Heart left ventricle (tissue), 16 donors: Measurements from ENCODE around the gene GUSB. TPM values are rescaled to one million over a fixed set of nuclear protein-coding genes. Genes with fewer than 3 reads are reported as not detected.
"Not testable (repeated sequence)": the region's sequence is repeated elsewhere in the genome, so short reads cannot be mapped to it uniquely, and the experiment has no call there.

Experiments
- ATAC-seq, 4 donors: fragments of 200-7000 bp; cut with Tn5 transposase; one replicate each; pipeline ENCODE4 v1.9.1; 2020 to 2022; ENCODE audit warnings: moderate library complexity in 4 of 4, mild to moderate bottlenecking in 3 of 4, moderate number of reproducible peaks in 1 of 4
- DNase-seq, 5 donors: peaks; one replicate each; pipeline ENCODE4 v3.0.0-alpha.2; 2020
- H3K27ac ChIP-seq, 12 donors: fragments of 200-600 bp; sonication (generic) in 4 of 12; one replicate each; pipeline versions ENCODE4 v1.5.0 to v1.8.0; 2016 to 2022; ENCODE audit warnings: mild to moderate bottlenecking in 2 of 12
- H3K27me3 ChIP-seq, 9 donors: fragments of 200-600 bp; sonication (generic) in 2 of 9; one replicate each; pipeline versions ENCODE4 v1.5.1 to v1.8.0; 2016 to 2022; ENCODE audit warnings: mild to moderate bottlenecking in 3 of 9
- H3K36me3 ChIP-seq, 9 donors: fragments of 200-600 bp; sonication (generic) in 2 of 9; one replicate each; pipeline versions ENCODE4 v1.5.0 to v1.8.0; 2018 to 2022; ENCODE audit warnings: mild to moderate bottlenecking in 2 of 9
- H3K4me1 ChIP-seq, 12 donors: fragments of 200-600 bp; sonication (generic) in 4 of 12; one replicate each; pipeline versions ENCODE4 v1.5.0 to v1.8.0; 2016 to 2022; ENCODE audit warnings: mild to moderate bottlenecking in 3 of 12
- H3K4me3 ChIP-seq, 12 donors: fragments of 200-600 bp; sonication (generic) in 4 of 12; one replicate each; pipeline versions ENCODE4 v1.5.0 to v1.8.0; 2017 to 2022; ENCODE audit warnings: mild to moderate bottlenecking in 9 of 12, moderate library complexity in 4 of 12
- H3K9me3 ChIP-seq, 12 donors: fragments of 200-600 bp; sonication (generic) in 4 of 12; one replicate each; pipeline versions ENCODE4 v1.5.0 to v1.8.0; 2016 to 2022; ENCODE audit warnings: mild to moderate bottlenecking in 1 of 12
- CTCF ChIP-seq, 12 donors: fragments of 200-600 bp; sonication (generic) in 4 of 12; IDR thresholded peaks; one replicate each; pipeline versions ENCODE4 v1.5.0 to v1.8.0; 2018 to 2022; ENCODE audit warnings: antibody characterized with exemption in 12 of 12, mild to moderate bottlenecking in 5 of 12
- POLR2A ChIP-seq, 2 donors: fragments of 450-650 bp; IDR thresholded peaks; one replicate each; pipeline ENCODE4 v1.6.1; 2017; ENCODE audit warnings: antibody characterized with exemption in 2 of 2, mild to moderate bottlenecking in 2 of 2, moderate library complexity in 2 of 2
- WGBS, 4 donors: extraction: QIAGEN DNeasy Blood & Tissue Kit in 2 of 4; methylation state at CpG; one replicate each; pipeline versions ENCODE4 v1.1.5 to v1.1.7; 2013 to 2018; 5-methylcytosine and 5-hydroxymethylcytosine counted together
- intact Hi-C, 10 donors: fragments of 100-400 bp; cut with DNase I; formaldehyde crosslinking; loops; one replicate each; pipeline versions ENCODE4 v1.11.1 to v1.14.2; 2022
- polyA plus RNA-seq, 2 donors: library from polyadenylated mRNA; stranded (reverse); fragments of 200-250 nt; gene quantifications; one replicate each; pipeline ENCODE4 v1.2.3, GENCODE V29; 2013
- total RNA-seq, 9 donors: library from RNA; depleted of rRNA in 2 of 9; stranded (reverse); fragments of >200 nt in 2 of 9; fragmentation: NEBNext Ultra II Directional in 3 of 9; extraction: Animal tissue kit (Norgen Biotek cat#: 25700) in 3 of 9; gene quantifications; one replicate each; pipeline versions ENCODE4 v1.1.0 to v1.2.4, GENCODE V29; 2016 to 2023
- donor health status: ischemic (EF 13 %, LVEDD 7.1; RV severe dilation, severe dysfunction).
- donor health status: healthy with polysubstance abuse.
- donor health status: DM: no; HTN: yes; CAD: no.
- donor health status: DM: no; HTN: no; CAD: no.
- donor health status: ischemic (EF 25% LVEDD 6.9; RV normal size, moderate dysfunction).
- donor health status: ischemic (EF 25% LVEDD 5.7; RV mildly dilated, moderate dysfunction).
- donor health status: healthy.
- donor health status: DM: yes; HTN: yes; CAD: no.
- donor health status: ischemic (EF 35%, LVEDD 5.7; RV mildly dilated, moderate dysfunction).
- donor health status: nonischemic (EF 11% LVEDD 7.7; RV severe dilation, severe dysfunction).
- donor health status: DM: yes; HTN: yes; CAD: no.
- donor health status: PGD.
- donor health status: ischemic (EF 29% LVEDD 5.4; RV normal size, mild dysfunction).
- donor health status: nonischemic (EF 23%, LVEDD 6.1; RV moderate dilation, normal function).

Gene GUSB
- total and polyA plus RNA-seq, 11 donors: 9.9 to 47.3 (median 14.9) TPM

- no peak overlapping the region for H3K27ac ChIP-seq
- TF ChIP-seq CTCF (IDR thresholded peaks at IDR 0.05) (no peak), POLR2A (IDR thresholded peaks at IDR 0.05) (no peak)
- H3K4me3 ChIP-seq: no peak overlapping the region
- H3K9me3 ChIP-seq: no peaks in the 10 kb centered on the region
- H3K4me1 ChIP-seq: peaks cover 0 to 3% (median 0%) of the 10 kb centered on the region in 12 donors
- no peak for ATAC-seq
- no peaks in the 10 kb centered on the region for H3K27me3 ChIP-seq
- intact Hi-C loops: loop anchor here in 1 of 10 donors (10.0 kb wide), 1 partner anchor 248 kb away; no protein-coding TSS in a partner anchor
- no peaks in the 10 kb centered on the region for H3K36me3 ChIP-seq
- DNase-seq: no peak
- WGBS, 4 donors: 89 to 98% (median 93%) methylated on average over 4 of the region's 4 CpGs
Observed at GRCh38 chr7:65992526-65992925, 10.5 kb upstream of the GUSB start.

GRCh38 chr7:65991829-65992228 is 9.8 kb upstream of the GUSB start:
- not testable (repeated sequence) for DNase-seq, H3K27me3 ChIP-seq, H3K9me3 ChIP-seq, H3K4me1 ChIP-seq, ATAC-seq, H3K36me3 ChIP-seq, H3K4me3 ChIP-seq
- 95 to 99% (median 97%) methylated on average over 5 of the region's 5 CpGs for WGBS, 4 donors
- intact Hi-C loops: loop anchor here in 1 of 10 donors (10.0 kb wide), 1 partner anchor 247 kb away; no protein-coding TSS in a partner anchor
- peak overlapping the region in 8 of 12 donors; percentile 13 to 64 (median 58) for H3K27ac ChIP-seq

GRCh38 chr7:65989694-65990080 is 7.7 kb upstream of the GUSB start:
- 66 to 75% (median 71%) methylated on average over 3 of the region's 3 CpGs for WGBS, 4 donors
- intact Hi-C loops: loop anchor here in 2 of 10 donors (10.0 kb wide), 2 partner anchors 115 to 245 kb away; partner anchors contain the start of gene VKORC1L1 (in 1 of the 2)

GRCh38 chr7:65988503-65988902 is 6.5 kb upstream of the GUSB start:
- intact Hi-C loops: loop anchor here in 1 of 10 donors (10.0 kb wide), 1 partner anchor 114 kb away; the partner anchor contains the start of gene VKORC1L1
- ATAC-seq: not testable (repeated sequence)

More at GRCh38 chr7:65989694-65990080, 7.7 kb upstream of the GUSB start:
- TF ChIP-seq CTCF (IDR thresholded peaks at IDR 0.05) (no peak), POLR2A (IDR thresholded peaks at IDR 0.05) (no peak)
- Histone ChIP-seq H3K4me3 (no peak overlapping the region), H3K27ac (no peak overlapping the region), H3K4me1 (peaks cover 0 to 3% (median 0%) of the 10 kb centered on the region in 12 donors), H3K27me3 (no peaks in the 10 kb centered on the region), H3K9me3 (no peaks in the 10 kb centered on the region), H3K36me3 (no peaks in the 10 kb centered on the region)
- DNase-seq: no peak
- ATAC-seq: no peak

GRCh38 chr7:65988084-65988483 is 6.1 kb upstream of the GUSB start:
- 82 to 90% (median 84%) methylated on average over 4 of the region's 4 CpGs for WGBS, 4 donors
- peaks cover 0 to 3% (median 0%) of the 10 kb centered on the region in 12 donors for H3K4me1 ChIP-seq
- intact Hi-C loops: loop anchor here in 1 of 10 donors (10.0 kb wide), 1 partner anchor 113 kb away; the partner anchor contains the start of gene VKORC1L1

More at GRCh38 chr7:65988503-65988902, 6.5 kb upstream of the GUSB start:
- not testable (repeated sequence) for H3K36me3 ChIP-seq, H3K4me1 ChIP-seq, H3K27ac ChIP-seq, H3K9me3 ChIP-seq, H3K4me3 ChIP-seq, DNase-seq, H3K27me3 ChIP-seq
- 79 to 100% (median 90%) methylated on average over 1 of the region's 1 CpG for WGBS, 4 donors

More at GRCh38 chr7:65988084-65988483, 6.1 kb upstream of the GUSB start:
- Histone ChIP-seq H3K36me3 (no peaks in the 10 kb centered on the region), H3K27me3 (no peaks in the 10 kb centered on the region), H3K4me3 (no peak overlapping the region), H3K9me3 (no peaks in the 10 kb centered on the region), H3K27ac (no peak overlapping the region)
- no peak for ATAC-seq
- no peak for TF ChIP-seq POLR2A (IDR thresholded peaks at IDR 0.05)
- TF ChIP-seq CTCF (IDR thresholded peaks at IDR 0.05): no peak
- no peak for DNase-seq
